Nephron (organoid): ENCODE data around the gene ANKRD2.

Experiments
- H3K27ac Mint-ChIP-seq, 3 experiments: 2 replicates each; pipeline ENCODE4 v1.8.0; 2020; ENCODE audit warnings: mixed read lengths in 3 of 3, mild to moderate bottlenecking in 2 of 3, moderate library complexity in 1 of 3
- H3K27me3 Mint-ChIP-seq: 2 replicates; pipeline ENCODE4 v1.8.0; 2021; ENCODE audit warnings: low read depth, mild to moderate bottlenecking, moderate library complexity, mixed read lengths
- H3K36me3 Mint-ChIP-seq: 2 replicates; pipeline ENCODE4 v1.8.0; 2020; ENCODE audit warnings: low read depth, mixed read lengths
- H3K4me1 Mint-ChIP-seq: 2 replicates; pipeline ENCODE4 v1.8.0; 2020; ENCODE audit warnings: mixed read lengths
- H3K4me3 Mint-ChIP-seq, 3 experiments: 2 replicates each; pipeline ENCODE4 v1.8.0; 2020; ENCODE audit warnings: mild to moderate bottlenecking in 3 of 3, mixed read lengths in 3 of 3, moderate library complexity in 2 of 3
- H3K9me3 Mint-ChIP-seq: 2 replicates; pipeline ENCODE4 v1.8.0; 2020; ENCODE audit warnings: mixed read lengths
- TF ChIP-seq, protein P1 (sequence below), 3 experiments: fragments of 200-600 bp; sonication (generic); IDR thresholded peaks; one replicate each; pipeline ENCODE4 v1.5.0; 2021; ENCODE audit warnings: antibody characterized with exemption in 3 of 3; ENCODE audit not compliant: unreplicated experiment in 3 of 3

The ANKRD2 gene

DNA sequence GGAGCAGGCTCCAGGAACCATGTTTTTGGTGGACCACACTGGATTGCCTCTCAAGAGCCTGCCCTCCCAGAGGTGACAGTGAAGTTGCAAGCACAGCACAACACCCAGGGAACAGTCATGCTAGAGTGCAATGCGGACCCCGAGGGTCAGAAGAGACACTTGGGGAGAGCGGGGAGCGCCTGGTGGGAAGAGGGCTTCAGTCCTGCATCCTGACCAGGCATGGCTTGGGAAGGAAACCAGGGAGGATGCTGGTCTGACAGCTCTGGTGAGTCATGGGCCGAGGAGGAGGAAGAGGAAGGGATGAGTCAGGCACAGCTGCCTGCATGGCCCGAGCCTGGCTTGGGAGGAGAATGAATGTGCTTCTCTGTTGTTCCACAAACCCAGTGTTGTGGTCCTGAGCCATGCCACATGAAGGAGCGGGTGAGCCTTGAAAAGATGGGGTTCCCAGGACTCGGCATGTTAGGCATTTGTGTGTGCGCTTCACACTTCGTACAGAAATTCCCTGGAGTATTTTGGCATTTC, 29.5 kb upstream of the ANKRD2 start:
- Mint-ChIP-seq H3K27ac (peak overlapping the region; percentile 86 to 89 (median 88)), H3K9me3 (no peaks in the 10 kb centered on the region), H3K4me3 (peak overlapping the region in 1 of 3 experiments; percentile 7), H3K4me1 (peaks cover 74% of the 10 kb centered on the region), H3K36me3 (no peaks in the 10 kb centered on the region), H3K27me3 (no peaks in the 10 kb centered on the region)
- TF ChIP-seq, protein P1, sequence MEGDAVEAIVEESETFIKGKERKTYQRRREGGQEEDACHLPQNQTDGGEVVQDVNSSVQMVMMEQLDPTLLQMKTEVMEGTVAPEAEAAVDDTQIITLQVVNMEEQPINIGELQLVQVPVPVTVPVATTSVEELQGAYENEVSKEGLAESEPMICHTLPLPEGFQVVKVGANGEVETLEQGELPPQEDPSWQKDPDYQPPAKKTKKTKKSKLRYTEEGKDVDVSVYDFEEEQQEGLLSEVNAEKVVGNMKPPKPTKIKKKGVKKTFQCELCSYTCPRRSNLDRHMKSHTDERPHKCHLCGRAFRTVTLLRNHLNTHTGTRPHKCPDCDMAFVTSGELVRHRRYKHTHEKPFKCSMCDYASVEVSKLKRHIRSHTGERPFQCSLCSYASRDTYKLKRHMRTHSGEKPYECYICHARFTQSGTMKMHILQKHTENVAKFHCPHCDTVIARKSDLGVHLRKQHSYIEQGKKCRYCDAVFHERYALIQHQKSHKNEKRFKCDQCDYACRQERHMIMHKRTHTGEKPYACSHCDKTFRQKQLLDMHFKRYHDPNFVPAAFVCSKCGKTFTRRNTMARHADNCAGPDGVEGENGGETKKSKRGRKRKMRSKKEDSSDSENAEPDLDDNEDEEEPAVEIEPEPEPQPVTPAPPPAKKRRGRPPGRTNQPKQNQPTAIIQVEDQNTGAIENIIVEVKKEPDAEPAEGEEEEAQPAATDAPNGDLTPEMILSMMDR (IDR thresholded peaks at IDR 0.05; ENCODE audit: unreplicated experiment in 3 of 3), result no peak

DNA sequence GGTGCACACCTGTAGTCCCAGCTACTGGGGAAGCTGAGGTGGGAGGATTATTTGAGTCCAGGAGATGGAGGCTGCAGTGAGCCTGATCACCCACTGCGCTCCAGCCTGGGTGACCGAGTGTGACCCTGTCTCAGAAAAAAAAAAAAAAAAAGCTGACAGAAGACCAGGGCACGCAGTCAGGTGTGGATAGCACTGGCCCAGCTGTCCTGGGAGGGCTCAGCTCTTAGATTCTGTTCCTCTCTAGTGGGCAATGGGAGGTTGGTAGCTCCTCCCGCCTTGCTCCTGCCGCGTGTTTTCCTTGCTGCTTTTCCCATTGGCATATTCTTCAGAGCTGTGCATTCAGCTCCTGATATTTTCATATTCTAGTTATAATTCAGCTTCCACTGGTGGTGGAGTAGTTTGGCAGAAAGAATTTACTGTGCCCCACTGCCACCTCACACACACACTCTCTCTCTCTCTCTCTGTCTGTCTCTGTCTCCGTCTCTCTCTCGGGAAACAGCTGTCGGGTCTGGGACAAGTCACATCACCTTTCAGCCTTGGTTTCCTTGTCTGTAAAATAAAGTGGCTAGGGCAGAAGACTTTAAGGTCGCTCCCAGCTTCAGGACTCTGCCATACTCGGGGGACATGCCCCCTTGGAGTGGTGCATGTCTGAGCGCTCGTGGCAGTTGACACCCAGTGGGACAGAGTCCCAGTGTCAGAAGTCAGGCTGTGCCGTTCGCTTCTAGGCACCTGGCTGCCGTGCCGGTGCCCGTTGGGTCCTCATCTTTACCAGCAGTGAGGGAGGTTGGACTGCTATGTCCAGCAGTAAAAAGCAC, 25.9 kb upstream of the ANKRD2 start:
- no peaks in the 10 kb centered on the region for H3K36me3 Mint-ChIP-seq
- peak overlapping the region; percentile 78 to 88 (median 82) for H3K27ac Mint-ChIP-seq
- H3K4me1 Mint-ChIP-seq, result peaks cover 76% of the 10 kb centered on the region
- no peaks in the 10 kb centered on the region for H3K9me3 Mint-ChIP-seq
- peak overlapping the region in 1 of 3 experiments; percentile 36 for H3K4me3 Mint-ChIP-seq
- no peaks in the 10 kb centered on the region for H3K27me3 Mint-ChIP-seq
- TF ChIP-seq, protein P1 (IDR thresholded peaks at IDR 0.05; ENCODE audit: unreplicated experiment in 3 of 3), result no peak

DNA sequence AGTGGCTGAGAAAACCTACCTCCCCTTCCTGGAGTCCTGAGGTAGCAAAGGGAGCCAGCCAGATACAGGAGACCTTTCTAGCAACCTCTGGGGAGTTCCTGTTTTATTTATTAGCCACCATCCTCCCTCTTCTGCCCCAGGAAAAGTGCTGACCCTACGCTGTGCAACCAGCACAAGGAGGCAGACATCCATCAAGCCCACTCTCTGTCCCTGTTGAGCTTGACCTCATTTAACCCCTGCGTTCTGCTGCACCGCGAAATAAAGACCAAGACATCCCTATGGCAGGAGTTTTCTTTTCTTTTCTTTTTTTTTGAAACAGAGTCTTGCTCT, 25.3 kb upstream of the ANKRD2 start:
- Mint-ChIP-seq H3K4me1 (peaks cover 71% of the 10 kb centered on the region), H3K27ac (peak overlapping the region; percentile 78 to 88 (median 82)), H3K27me3 (no peaks in the 10 kb centered on the region), H3K4me3 (peak overlapping the region in 1 of 3 experiments; percentile 36), H3K9me3 (no peaks in the 10 kb centered on the region), H3K36me3 (no peaks in the 10 kb centered on the region)
- TF ChIP-seq, protein P1 (IDR thresholded peaks at IDR 0.05; ENCODE audit: unreplicated experiment in 3 of 3), result no peak

DNA sequence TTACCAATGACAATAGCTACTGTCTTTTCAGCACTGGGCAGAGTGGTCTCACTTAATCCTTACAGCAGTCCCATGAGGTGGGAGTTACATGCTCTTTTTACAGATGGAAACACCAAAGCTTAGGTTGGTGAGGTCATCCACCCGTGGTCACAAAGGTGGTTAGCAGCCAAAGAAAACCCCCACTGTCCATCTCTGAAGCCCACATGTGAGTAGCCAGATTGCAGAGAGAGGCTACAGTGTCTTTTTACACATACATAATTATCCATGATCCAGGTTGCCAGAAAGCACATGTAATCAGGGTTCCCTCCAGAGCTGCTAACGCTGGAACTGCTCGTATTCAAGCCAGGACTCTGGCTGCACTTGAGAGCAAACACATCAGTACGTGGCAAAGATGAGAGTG, 24.6 kb upstream of the ANKRD2 start:
- peak overlapping the region; percentile 78 to 94 (median 89) for H3K27ac Mint-ChIP-seq
- no peak overlapping the region for H3K4me3 Mint-ChIP-seq
- no peaks in the 10 kb centered on the region for H3K27me3 Mint-ChIP-seq
- H3K4me1 Mint-ChIP-seq, result peaks cover 64% of the 10 kb centered on the region
- TF ChIP-seq, protein P1 (IDR thresholded peaks at IDR 0.05; ENCODE audit: unreplicated experiment in 3 of 3), result no peak
- H3K9me3 Mint-ChIP-seq, result no peaks in the 10 kb centered on the region
- no peaks in the 10 kb centered on the region for H3K36me3 Mint-ChIP-seq

DNA sequence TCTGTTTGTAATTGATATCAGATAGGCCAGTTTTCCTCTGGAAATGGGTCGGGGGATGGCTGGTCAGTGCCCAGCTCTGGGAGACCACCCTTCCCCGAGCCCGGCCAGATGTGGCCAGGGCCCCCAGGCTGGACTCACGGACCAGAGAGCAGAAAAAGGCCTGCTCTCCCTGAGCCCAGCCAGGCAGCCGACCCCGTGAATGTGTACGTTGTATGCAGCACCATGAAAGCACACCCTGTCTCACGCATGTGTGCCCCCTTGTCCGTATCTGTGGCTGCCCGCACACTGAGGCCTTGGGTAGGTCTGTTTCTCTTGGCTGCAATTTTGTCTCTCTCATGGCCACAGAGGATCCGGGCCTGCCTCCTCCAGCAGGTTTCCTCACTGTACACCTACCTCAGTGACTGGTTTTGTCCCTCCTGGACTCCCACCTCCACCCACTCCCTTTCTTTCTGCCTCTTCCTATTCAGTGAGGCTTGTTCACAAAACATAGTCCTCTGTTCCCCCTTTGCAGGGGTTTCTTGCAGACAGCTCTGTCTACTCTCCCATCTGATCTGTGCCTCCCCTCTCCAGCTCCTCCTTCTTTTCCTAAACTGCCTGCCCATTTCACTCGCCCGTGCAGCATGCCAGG, 23.6 kb upstream of the ANKRD2 start:
- Mint-ChIP-seq H3K27me3 (no peaks in the 10 kb centered on the region), H3K36me3 (no peaks in the 10 kb centered on the region), H3K4me3 (no peak overlapping the region), H3K4me1 (peaks cover 62% of the 10 kb centered on the region), H3K27ac (peak overlapping the region; percentile 30 to 88 (median 83)), H3K9me3 (no peaks in the 10 kb centered on the region)
- TF ChIP-seq, protein P1 (IDR thresholded peaks at IDR 0.05; ENCODE audit: unreplicated experiment in 3 of 3), result no peak
